GM23338 (cell line): ENCODE measurements around the gene BLOC1S6. TPM values are rescaled to one million over a fixed set of nuclear protein-coding genes. Genes with fewer than 3 reads are reported as not detected.

Source experiments
- ATAC-seq: fragments of 200-7000 bp; cut with Tn5 transposase; 3 replicates; pipeline ENCODE4 v1.9.1; 2020
- DNase-seq: peaks from one replicate; pipeline ENCODE4 v3.0.0-alpha.2; 2015; ENCODE audit warnings: low spot score
- H2AFZ ChIP-seq: fragments of 200-600 bp; sonication (generic); 2 replicates; pipeline ENCODE4 v1.8.0; 2016; ENCODE audit warnings: antibody characterized with exemption, mild to moderate bottlenecking, moderate library complexity
- H3F3A ChIP-seq: fragments of 200-600 bp; sonication (generic); replicated peaks from 2 replicates; pipeline ENCODE4 v1.8.0; 2017; ENCODE audit warnings: antibody characterized with exemption, mixed run types, low read depth
- H3K27ac ChIP-seq: fragments of 200-600 bp; sonication (generic); 2 replicates; pipeline ENCODE4 v1.6.1; 2016; ENCODE audit warnings: low read depth
- H3K27me3 ChIP-seq: fragments of 200-600 bp; sonication (generic); 2 replicates; pipeline ENCODE4 v1.8.0; 2016; ENCODE audit warnings: mild to moderate bottlenecking, mixed run types, moderate library complexity; ENCODE audit not compliant: insufficient read depth
- H3K36me3 ChIP-seq: fragments of 200-600 bp; sonication (generic); 2 replicates; pipeline ENCODE4 v1.8.0; 2016; ENCODE audit warnings: mild to moderate bottlenecking; ENCODE audit not compliant: insufficient read depth
- H3K4me1 ChIP-seq: fragments of 200-600 bp; sonication (generic); 2 replicates; pipeline ENCODE4 v1.8.0; 2016; ENCODE audit warnings: mild to moderate bottlenecking, moderate library complexity; ENCODE audit not compliant: insufficient read depth
- H3K4me2 ChIP-seq: fragments of 200-600 bp; sonication (generic); 2 replicates; pipeline ENCODE4 v1.7.1; 2017; ENCODE audit warnings: mixed run types
- H3K4me3 ChIP-seq: fragments of 200-600 bp; sonication (generic); 2 replicates; pipeline ENCODE4 v1.6.1; 2016; ENCODE audit warnings: mixed run types
- H3K79me2 ChIP-seq: fragments of 200-600 bp; sonication (generic); replicated peaks from 2 replicates; pipeline ENCODE4 v1.8.0; 2017; ENCODE audit warnings: mild to moderate bottlenecking; ENCODE audit not compliant: insufficient read depth
- H3K9me2 ChIP-seq: fragments of 200-600 bp; sonication (generic); 2 replicates; pipeline ENCODE4 v1.8.0; 2017; ENCODE audit not compliant: insufficient read depth
- H4K20me1 ChIP-seq: fragments of 200-600 bp; sonication (generic); replicated peaks from 2 replicates; pipeline ENCODE4 v1.8.0; 2017; ENCODE audit warnings: mild to moderate bottlenecking; ENCODE audit not compliant: insufficient read depth
- H3K27ac Mint-ChIP-seq: 2 replicates; pipeline ENCODE4 v1.8.0; 2020; ENCODE audit warnings: inconsistent platforms, mild to moderate bottlenecking, moderate library complexity, mixed read lengths
- H3K27me3 Mint-ChIP-seq: 3 replicates; pipeline ENCODE4 v1.8.0; 2022; ENCODE audit warnings: low read depth, mild to moderate bottlenecking, moderate library complexity, mixed read lengths, inconsistent platforms; ENCODE audit not compliant: insufficient read depth, poor library complexity
- H3K36me3 Mint-ChIP-seq: 3 replicates; pipeline ENCODE4 v1.8.0; 2021; ENCODE audit warnings: low read depth, mild to moderate bottlenecking, inconsistent platforms, moderate library complexity, mixed read lengths
- H3K4me1 Mint-ChIP-seq: 3 replicates; pipeline ENCODE4 v1.8.0; 2020; ENCODE audit warnings: mild to moderate bottlenecking, inconsistent platforms, mixed read lengths
- H3K4me3 Mint-ChIP-seq: 3 replicates; pipeline ENCODE4 v1.8.0; 2021; ENCODE audit warnings: moderate library complexity, mild to moderate bottlenecking, inconsistent platforms, mixed read lengths
- H3K9me3 Mint-ChIP-seq: 3 replicates; pipeline ENCODE4 v1.8.0; 2020; ENCODE audit warnings: moderate library complexity, mild to moderate bottlenecking, inconsistent platforms, mixed read lengths
- CREB1 ChIP-seq: fragments of 250-450 bp; sonication (Bioruptor Pico); IDR thresholded peaks from 2 replicates; pipeline ENCODE4 v1.5.0; 2020; ENCODE audit warnings: low read depth, mild to moderate bottlenecking, moderate library complexity
- CTCF ChIP-seq, 2 experiments: fragments of 200-600 bp in 1 of 2; sonication (generic) in 1 of 2; conservative IDR thresholded peaks; 2 replicates each; pipeline versions ENCODE4 v1.5.1 to v1.6.1; 2016 to 2017; ENCODE audit warnings: antibody characterized with exemption in 2 of 2, low read depth in 2 of 2, mild to moderate bottlenecking in 2 of 2, moderate library complexity in 1 of 2
- ETS1 ChIP-seq: IDR thresholded peaks from 2 replicates; pipeline ENCODE4 v1.6.1; 2016; ENCODE audit warnings: antibody characterized with exemption
- EZH2phosphoT487 ChIP-seq: fragments of 200-600 bp; sonication (generic); IDR thresholded peaks from one replicate; pipeline ENCODE4 v1.8.1; 2018; ENCODE audit warnings: antibody characterized with exemption; ENCODE audit not compliant: unreplicated experiment
- JUNB ChIP-seq: IDR thresholded peaks from one replicate; pipeline ENCODE4 v1.6.1; 2016; ENCODE audit warnings: antibody characterized with exemption; ENCODE audit not compliant: unreplicated experiment
- NANOG ChIP-seq: IDR thresholded peaks from 2 replicates; pipeline ENCODE4 v1.6.1; 2016; ENCODE audit warnings: antibody characterized with exemption, borderline replicate concordance
- REST ChIP-seq: IDR thresholded peaks from one replicate; pipeline ENCODE4 v1.6.1; 2018; ENCODE audit warnings: antibody characterized with exemption; ENCODE audit not compliant: unreplicated experiment
- STAT1 ChIP-seq: IDR thresholded peaks from one replicate; pipeline ENCODE4 v1.6.1; 2016; ENCODE audit warnings: antibody characterized with exemption; ENCODE audit not compliant: unreplicated experiment
- ZNF114 ChIP-seq: fragments of 250-450 bp; sonication (Bioruptor Pico); IDR thresholded peaks from 2 replicates; pipeline ENCODE4 v1.5.0; 2020; ENCODE audit warnings: mild to moderate bottlenecking, moderate library complexity
- ZNF331 ChIP-seq: fragments of 250-450 bp; sonication (Bioruptor Pico); IDR thresholded peaks from 2 replicates; pipeline ENCODE4 v1.5.0; 2020; ENCODE audit warnings: low read depth, mild to moderate bottlenecking, moderate library complexity
- ZNF462 ChIP-seq: fragments of 250-450 bp; sonication (Bioruptor Pico); IDR thresholded peaks from 2 replicates; pipeline ENCODE4 v1.5.0; 2020; ENCODE audit warnings: mild to moderate bottlenecking, moderate library complexity
- polyA plus RNA-seq: library from polyadenylated mRNA; unstranded; fragments of >200 nt; fragmentation: Nextera tagmentation; extraction: Ambion mirVana; gene quantifications from 2 replicates; pipeline ENCODE4 v1.2.1, GENCODE V29; 2016
- total RNA-seq: library from RNA; depleted of rRNA; stranded (reverse); fragments of >200 nt; shearing (Covaris generic); gene quantifications from 2 replicates; pipeline ENCODE4 v1.2.3, GENCODE V29; 2014

BLOC1S6 gene
- total and polyA plus RNA-seq, 2 experiments from 2014 or later = 20.9 to 28.4 TPM

GRCh38 chr15:45644437-45644836 is 57.3 kb downstream of the BLOC1S6 start:
- H3K36me3 Mint-ChIP-seq = no peaks in the 10 kb centered on the region; the same call in 2 of the 3 replicates
- H3F3A ChIP-seq = no peaks in the 10 kb centered on the region
- no peaks in the 10 kb centered on the region for H3K4me1 Mint-ChIP-seq
- no peaks in the 10 kb centered on the region for H3K9me2 ChIP-seq
- peaks cover 67% of the 10 kb centered on the region for H3K9me3 Mint-ChIP-seq
- TF ChIP-seq CREB1 (CRISPR knock-in tag) = no peak
- TF ChIP-seq ETS1 = no peak
- TF ChIP-seq JUNB = no peak
- TF ChIP-seq CTCF (conservative IDR thresholded peaks at IDR 0.05; ENCODE audit: low read depth in 2 of 2) = no peak
- TF ChIP-seq ZNF331 (CRISPR knock-in tag) = no peak
- TF ChIP-seq ZNF462 = no peak
- no peak for TF ChIP-seq STAT1
- TF ChIP-seq NANOG = no peak
- TF ChIP-seq REST = no peak
- TF ChIP-seq EZH2phosphoT487 = no peak
- TF ChIP-seq ZNF114 (CRISPR knock-in tag) = no peak
- no peaks in the 10 kb centered on the region for H3K4me1 ChIP-seq
- no peak overlapping the region for H3K27ac ChIP-seq
- H3K4me2 ChIP-seq = no peak overlapping the region
- no peaks in the 10 kb centered on the region for H3K27me3 ChIP-seq
- H3K36me3 ChIP-seq = no peaks in the 10 kb centered on the region
- H3K79me2 ChIP-seq = no peaks in the 10 kb centered on the region
- no peak for DNase-seq
- H3K4me3 Mint-ChIP-seq = no peak overlapping the region
- no peak overlapping the region for H3K27ac Mint-ChIP-seq
- peaks cover 1% of the 10 kb centered on the region for H3K27me3 Mint-ChIP-seq
- H4K20me1 ChIP-seq = no peaks in the 10 kb centered on the region
- no peak for ATAC-seq
- H2AFZ ChIP-seq = no peak overlapping the region
- H3K4me3 ChIP-seq = no peak overlapping the region
